CD4-positive, alpha-beta T cell treated with Interleukin-17A for 1 hour (primary cell): ENCODE data around the gene WDR76.

Experiments
- DNase-seq: peaks from one replicate; pipeline ENCODE4 v3.0.0-alpha.2; 2020

Gene WDR76

DNA sequence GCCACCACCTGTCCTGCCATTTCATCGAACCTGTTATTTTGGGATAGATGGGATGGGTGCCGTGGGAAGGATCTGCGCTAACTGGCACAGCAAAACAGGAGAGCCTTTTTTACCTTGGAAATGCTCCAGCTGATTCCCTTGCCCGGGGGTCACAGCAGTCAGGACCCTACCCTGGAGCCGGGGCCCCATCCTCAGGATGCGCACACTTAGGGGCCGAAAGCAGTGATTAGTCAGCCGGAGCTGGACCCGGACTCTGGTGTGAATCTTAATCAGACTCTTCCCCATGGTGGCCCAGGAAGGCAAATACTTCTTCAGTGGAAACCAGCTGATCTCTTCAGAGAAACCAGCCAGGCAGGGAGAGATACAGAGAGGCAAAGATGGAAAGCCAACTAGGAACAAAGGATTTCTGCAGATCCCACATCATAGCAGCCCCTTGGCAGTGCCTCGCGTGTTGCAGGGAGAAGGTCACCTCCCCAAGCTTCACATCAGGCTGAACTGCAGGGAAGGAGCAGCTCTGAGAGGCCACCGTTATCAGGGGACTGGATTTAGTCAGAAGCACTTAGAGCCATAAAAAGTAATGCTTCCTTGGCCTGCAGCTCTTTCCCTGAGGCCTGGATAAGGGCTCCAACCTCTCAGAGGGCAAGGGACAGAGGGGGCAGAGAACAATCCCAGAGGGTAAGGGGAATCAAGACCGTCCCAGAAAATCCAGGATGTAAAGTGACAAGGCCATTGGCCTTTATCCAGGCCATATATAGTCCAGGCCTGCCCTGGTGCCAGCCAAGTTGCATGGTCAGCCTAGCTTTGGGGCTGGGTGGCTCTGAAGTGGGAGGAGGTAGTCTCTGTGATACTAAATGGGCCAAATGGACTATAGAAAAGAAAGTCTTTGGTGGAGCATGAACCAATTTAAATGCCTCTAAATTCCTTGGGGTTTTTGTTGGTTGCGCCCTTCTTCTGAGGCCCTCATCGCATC, 52.9 kb downstream of the WDR76 start:
- no peak for DNase-seq

DNA sequence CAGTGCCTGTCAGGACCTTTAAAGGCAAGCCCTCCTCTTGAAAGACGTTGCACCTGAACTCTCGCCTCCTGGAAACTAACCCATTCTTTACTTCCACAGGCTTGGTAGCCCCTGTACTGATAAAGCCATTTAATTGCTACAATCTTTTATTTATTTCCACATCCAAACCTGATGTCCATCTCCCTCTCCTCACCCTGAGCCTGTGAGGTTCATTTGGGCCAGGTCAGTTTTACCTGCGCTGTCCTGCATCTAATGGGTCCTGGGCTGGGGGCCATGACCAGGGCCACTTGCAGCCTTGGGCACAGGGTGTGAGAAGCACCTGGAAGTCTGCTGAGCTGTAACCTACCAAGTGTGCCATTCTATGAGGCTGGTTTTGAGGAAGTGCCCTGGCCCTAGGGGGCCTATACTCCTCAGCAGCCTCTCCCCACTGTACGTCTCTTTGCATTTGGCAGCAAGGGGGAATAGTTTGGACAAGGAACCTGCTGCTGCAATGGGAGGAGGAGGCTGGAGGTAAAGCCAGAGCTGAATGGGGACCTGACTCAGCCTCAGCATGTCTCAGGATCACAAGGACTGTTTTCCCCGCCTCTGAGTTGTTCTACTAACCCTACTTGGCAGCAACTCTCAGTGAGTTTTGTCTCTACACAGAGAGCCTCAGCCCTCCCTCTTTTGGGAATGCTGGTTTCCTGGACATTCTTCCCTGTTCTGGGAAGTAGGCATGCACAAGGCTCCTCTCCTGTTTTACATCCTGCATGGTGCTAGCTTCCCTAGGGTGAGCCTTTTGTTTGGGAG, 53.8 kb downstream of the WDR76 start:
- DNase-seq = no peak

DNA sequence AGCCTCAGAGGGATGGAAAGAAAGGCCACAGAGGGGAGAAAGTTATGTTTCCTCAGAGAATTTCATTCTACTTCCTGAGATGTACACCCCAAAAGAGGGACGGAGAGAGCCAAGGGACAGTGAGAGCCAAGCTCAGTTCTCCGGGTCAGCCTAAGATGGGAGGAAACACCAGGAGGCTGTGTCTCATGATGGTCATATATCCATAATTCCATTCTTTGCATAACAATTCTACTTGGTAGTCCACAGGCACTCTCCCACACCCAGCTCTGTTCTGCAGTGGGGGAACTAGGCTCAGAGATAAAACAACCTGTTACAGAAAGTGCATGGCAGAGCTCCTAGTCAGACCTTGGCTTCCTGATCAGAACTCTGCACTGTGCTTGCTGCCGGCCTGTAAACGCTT, 54.4 kb downstream of the WDR76 start:
- DNase-seq = no peak

DNA sequence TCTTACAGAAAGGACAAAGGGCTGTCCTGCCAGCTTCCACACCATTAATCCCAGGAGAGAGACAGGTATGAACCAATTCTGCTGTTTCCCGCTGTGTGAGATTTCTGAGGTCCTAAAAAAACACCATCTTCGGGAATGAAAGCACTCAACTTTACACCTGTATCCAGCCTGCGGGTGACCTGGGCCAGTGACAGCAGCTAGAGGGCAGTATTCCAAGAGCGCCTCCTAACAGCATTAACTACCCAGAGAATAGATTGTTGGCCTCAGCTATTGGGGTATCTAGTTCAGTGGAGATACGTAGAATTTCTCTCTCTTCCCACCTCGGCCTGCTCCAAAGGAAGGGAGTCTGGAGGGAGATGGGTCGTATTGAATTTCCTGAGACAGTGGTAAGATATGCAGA, 55.1 kb downstream of the WDR76 start:
- DNase-seq = no peak

DNA sequence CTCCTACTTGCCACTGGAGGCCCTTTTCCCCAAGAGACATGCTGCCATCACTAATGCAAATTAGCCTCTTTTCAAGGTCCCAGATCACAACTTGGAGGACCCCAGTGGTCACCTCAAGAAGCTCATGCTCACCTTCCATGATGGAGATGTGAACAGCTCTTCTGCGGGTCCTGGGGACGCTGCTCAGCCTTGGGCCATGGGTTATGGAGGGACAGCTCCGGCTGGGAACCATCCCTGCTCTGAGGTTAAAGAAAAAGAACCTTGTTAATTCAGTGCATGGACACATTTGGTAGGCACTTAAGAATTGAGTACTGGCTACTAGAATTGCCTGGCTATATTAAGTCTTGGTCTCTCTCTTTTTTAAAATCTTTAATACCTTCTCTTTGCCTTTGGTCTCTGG, 56.8 kb downstream of the WDR76 start:
- no peak for DNase-seq

DNA sequence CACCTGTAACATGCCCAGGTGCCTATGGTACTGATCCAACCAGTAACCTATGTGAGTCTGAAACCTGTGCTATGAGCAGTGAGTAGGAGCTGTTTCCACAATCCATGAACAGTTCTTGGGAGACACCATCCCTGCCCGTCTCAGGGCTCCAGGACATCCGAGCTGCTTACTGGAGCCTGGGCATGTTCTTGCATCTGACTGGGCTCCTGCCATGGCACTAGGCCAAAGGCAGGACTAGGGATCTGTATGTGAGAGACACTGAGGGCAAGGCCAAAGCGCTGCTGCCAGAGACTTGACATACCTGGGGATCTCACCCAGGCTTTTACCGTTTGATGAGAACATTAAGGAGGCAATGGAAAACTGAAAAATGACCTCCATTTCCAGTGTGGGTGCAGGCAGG, 59.8 kb downstream of the WDR76 start:
- no peak for DNase-seq

DNA sequence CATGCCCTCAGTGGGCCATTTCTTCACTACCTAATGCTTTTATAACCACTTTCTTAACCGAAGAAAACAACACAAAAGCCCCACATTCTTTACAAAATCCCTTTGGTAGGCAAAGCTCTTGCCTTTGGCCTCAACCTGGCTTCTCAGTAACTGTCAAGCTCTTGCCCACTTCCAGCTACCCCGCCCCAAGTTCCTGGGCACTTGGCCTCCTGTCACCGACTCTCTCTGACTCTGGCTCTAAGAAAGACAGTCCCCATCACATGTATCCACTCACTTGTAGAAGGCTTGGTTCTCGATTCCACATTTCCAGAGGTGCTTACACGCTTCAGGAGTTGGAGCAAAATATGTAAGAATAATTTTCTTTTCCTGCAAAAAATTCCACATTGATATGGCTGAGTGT, 61.1 kb downstream of the WDR76 start:
- DNase-seq = no peak

DNA sequence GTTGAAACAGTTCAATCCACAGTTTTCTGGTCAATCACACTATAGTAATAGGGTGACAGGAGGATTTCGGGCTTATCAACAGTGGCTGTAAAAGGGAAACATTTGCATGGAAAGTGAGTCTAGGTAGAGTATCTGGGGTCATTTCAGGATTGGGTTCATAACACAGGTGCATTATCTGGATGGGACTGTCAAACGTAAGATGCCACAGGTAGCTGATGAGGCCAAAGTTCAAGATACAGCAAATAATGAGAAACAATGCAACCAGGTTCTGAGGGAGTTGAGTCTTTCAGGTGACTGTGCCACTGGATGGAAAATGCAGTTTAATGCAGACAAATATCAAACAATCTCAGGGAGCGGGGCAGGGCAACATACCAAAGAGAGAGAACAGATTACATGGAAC, 62.2 kb downstream of the WDR76 start:
- DNase-seq = no peak

DNA sequence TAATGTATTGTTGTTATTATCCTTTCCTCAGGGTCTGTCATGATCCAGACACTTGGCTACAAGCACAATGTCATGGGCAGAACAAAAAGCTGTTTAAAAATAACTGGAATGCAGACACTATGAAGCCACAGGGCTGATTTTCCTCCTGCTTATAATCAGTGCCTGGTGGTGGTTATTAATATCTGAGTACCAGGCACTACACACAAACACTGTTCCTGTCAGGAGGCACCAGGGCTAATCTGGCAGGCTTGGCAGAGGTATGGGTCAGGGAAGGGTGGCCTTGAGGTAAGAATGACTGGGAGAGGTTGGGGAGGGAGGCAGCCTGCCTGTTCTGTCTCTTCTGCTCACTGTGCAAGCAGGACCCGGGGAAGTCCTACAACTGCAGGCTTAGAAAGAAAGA, 67.2 kb downstream of the WDR76 start:
- no peak for DNase-seq

DNA sequence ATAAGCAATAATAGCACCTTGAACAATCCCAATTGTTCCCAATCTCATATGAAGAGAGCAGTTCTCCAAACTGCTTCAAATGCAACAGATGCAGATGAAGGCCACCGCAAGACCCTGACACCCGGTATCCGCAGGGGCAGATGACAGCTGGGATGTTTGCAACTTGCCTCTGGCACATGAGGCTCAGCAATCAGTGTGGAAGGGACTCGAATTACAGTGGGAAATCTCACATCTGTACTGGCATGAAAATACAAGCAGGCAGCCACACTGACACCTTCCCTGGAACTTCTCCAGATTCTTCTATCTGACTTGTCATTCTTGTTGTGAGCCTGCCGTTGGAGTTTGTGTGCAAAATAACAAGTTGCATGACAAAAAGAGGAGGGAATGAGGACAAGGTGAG, 68.8 kb downstream of the WDR76 start:
- no peak for DNase-seq

DNA sequence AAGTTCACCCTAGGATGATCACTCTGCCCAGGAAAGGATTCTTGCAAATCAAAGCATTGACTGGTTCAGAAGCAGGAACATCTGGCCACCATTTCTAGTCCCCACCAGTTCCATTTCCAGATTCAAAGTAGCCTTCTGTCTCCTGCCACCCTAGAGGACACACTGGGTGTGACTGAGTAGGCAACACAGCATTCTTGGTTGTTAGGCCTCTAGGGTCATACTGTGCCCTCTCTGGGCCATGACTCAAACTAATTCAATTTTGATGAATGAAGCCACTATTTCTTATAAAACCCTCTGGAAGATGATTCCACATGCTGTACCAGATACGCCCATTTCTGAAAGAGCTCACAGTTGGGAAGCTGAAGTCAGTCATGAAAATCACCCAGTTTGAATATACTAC, 69.7 kb downstream of the WDR76 start:
- DNase-seq = no peak

DNA sequence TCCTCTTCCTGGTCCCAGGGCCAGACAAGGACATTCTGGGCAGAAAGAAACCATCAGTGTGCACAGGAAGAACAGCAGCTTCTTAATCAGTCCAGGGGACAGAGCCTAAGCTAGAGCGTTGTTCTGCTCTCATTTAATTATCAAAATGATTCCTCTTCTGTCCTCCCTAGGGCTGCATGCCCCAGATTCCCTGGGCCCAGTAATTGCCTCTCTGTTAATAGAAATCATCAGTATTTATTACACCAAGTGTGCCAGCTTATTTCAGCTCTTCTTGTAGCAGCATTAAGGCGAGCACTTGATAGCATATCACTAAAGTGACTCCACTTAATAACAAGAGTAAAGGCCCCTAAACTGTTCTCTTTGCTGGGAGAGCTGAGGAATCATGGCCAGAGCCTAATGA, 72.1 kb downstream of the WDR76 start:
- no peak for DNase-seq

DNA sequence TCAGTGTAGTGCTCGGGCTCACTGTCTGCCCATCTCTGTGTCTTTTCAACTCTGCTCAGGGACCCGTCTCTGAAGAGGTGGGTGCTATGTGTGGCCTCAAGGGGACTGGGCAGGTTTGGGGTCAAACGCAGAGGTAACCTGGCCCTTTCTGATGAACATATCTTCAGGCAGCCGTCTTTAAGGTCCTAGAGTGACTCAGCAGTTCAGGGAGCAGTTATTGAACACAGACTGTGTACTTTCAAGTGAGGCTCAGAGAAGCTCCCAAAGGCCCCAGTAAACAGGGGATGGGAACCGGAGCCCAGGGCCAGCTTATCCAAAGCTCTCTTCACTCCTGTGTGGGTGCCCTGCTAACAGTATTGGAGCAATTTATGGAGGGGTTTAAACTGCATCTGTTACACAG, 73.1 kb downstream of the WDR76 start:
- no peak for DNase-seq

DNA sequence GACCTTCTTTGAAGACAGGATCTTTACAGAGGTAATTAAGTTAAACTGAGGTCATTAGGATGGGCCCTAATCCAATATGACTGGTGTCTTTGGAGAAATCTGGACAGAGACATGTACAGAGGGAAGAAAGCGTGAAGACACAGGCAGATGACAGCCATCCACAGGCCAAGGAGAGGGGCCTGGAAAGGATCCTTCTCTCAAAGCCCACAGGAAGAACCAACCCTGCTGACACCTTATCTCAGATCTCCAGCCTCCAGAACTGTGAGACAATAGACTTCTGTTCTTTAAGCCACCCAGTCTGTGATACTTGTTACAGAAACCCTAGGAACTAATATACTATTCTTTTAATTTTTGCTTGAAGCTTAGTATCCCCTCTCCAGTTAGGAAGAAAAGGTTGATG, 74.2 kb downstream of the WDR76 start:
- no peak for DNase-seq

DNA sequence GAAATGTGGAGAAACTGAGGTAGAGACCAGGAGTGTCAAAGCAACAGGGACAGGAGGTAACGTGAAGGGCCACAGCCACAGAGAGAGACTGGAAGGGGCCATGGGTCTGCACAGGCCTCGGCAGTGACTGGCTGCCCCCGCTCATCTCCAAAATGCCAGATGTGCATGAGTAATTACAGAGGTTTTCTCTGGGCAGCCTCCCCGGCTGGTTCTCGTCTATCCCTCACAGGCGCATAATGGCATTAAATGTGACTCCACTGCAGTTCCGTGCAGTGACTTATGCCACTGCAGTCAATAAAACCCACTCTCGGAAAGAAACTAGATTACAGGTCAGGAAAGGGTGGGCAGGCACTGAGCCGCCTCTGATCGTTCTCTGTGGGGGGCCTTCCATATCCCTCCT, 74.7 kb downstream of the WDR76 start:
- no peak for DNase-seq

DNA sequence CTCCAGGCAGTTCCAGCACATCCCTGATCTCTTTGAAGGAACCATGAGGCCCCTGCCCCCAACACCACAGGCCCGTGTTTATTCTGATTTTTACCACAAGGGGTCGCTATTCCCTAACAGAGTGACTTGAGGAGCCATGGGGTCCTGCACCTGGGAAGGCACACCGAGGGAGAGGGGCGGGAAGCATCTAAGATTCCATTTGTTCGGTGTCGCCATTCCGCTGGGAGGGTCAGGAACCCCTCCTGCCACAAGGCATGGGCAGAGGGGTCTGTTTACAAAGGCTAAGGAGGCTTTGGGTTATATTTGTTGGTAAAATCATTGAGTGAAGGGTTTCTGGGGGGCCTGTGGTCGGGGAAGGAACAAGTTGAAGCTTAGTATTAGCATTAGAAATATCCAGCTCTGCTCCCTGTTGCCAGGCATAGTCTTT, 77.1 kb downstream of the WDR76 start:
- peak; percentile 56 for DNase-seq

DNA sequence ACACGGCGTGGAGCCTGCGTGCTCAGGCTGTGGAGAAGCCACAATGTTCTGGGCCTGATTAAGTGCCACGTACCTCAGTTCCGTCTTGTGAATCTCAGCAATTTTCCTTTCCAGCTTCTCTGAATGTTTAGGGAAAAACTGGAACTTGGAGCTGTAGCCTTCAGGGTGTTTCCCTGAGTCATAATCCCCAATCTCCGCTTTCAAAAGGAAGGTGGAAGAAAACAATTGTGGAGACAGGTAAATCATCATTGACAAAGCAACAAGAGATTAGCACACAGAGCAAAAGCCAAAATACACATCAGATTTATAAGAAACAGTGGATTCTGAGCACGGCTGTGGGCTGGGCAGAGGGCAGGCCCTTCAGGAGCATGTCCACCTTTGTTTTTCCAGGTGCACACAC, 79.0 kb downstream of the WDR76 start:
- DNase-seq = no peak

DNA sequence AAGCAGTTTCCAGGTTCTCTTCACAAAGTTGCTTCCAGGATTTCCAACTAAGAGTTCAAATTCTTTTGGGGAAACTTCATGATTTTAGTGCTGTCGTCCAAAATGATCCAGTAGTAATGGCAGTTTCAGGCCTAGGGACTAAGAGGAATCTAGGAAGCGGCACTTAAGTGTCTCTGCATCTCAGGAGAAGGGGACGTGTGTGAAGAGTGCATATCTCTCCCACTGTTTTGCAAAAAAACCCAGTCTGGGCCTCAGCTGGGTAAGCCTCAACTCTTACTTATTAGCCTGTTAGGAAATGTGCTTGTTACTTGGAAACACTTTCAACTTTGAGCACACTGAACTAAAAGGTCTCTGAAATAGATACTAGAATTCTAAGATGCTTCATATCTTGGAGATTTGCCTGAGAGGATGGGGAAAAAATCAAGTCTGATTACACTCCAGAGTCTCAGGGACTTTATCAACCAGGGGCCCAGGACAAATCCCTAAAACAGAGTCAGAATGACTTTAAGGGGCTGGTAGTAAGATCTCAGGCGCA, 81.8 kb downstream of the WDR76 start:
- no peak for DNase-seq

DNA sequence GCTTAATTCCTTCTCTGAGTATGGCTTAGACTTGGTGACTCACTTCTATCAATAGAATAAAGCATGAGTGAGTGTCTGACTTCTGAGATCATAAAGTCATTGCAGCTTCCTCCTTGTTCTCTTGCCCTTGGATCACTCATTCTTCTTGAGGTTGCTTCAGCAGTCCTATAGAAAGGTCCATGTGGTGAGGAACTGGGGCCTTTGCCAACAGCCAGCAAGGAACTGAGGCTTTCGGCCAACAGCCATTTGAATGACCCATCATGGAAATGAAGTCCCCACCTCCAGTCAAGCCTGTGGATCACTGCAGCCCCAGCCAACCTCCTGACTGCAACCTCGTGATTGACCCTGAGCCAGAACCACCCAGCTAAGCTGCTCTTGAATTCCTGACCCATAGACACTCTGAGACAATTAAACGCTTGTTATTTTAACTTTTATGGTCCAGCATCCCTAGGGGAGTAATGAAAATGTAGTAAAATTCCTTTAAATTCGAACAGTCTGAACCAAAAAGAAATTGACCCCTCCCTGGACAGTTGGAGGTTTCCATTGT, 84.5 kb downstream of the WDR76 start:
- no peak for DNase-seq

DNA sequence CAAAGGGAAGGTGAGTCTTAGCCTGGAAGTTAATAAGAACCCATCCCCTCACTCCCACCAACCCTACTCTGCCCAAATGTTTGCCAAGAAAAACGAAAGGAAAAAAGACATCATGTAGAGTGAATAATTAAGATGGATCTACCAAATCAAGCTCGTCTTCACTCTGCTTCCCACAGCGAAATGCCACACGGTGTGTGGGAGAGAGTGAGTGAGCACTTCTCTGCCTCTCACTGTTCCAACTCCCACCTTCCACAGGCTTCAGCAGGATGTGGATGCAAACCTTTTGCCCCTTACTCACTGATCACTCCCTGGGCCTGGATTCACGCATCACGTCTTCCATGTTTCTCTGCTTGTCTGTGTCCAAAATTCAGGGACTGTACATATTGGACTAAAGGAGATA, 85.4 kb downstream of the WDR76 start:
- DNase-seq = no peak

DNA sequence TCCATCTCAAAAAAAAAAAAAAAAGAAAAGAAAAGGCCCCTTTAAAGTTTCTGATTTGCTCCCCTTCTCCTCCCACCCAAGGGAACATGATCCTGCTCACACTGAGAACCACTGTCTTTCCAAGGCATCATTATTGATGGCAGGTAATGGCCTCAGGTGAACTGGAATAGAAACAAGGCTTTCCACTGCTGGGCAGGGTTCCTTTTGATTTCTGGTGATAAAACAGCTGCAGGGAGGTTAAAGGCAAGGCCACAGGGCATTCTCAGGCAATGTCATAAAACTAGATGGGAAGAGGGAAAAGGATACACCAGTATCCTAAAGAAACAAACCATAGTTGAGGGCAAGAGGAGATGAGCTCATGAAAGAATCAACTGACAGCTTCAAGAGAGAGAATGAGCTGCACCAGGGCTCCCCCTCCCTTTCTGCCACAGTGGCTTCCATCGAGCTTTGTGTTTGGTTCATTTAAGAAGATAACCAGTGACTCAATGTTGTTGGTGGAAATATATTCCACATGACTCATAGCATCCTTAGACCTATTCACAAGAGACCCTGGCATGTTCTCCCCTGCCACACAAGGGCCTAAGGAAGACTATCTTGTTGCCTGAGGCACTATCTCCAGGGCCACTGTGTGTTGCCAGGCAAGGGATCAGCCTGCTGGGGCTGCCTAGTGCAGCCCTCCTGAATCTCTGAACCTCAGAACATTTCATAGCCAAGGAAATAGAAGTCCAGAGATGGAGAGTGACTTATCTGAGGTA, 86.4 kb downstream of the WDR76 start:
- DNase-seq = no peak

DNA sequence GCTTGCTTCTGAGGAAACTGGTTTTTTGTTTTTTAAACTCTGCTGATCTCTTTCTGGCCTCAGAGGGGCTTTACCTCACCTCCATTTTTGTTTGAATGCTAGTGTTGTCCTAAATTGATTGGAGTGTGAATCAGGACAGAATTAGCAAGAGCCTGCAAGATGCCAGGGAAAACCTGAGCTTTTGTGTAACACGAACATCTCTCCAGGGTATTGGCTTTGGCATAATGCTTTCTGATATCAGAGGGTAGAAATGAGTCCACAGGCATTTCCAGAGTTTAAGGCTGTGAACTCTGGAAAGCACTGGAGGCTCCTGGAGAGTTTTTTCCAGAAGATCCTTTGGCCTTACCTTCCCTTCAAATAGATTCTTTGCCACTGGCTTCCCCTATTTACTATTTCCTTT, 87.1 kb downstream of the WDR76 start:
- DNase-seq = no peak
